ACC112 (cell line): ENCODE measurements around the gene CTXND1.

ENCODE experiments used
- H2AFZ ChIP-seq: fragments of 200-600 bp; sonication (generic); one replicate; pipeline ENCODE4 v1.6.0; 2017; ENCODE audit warnings: antibody characterized with exemption, low read length; ENCODE audit not compliant: unreplicated experiment
- H3K27ac ChIP-seq: fragments of 200-600 bp; sonication (generic); 2 replicates; pipeline ENCODE4 v1.5.1; 2014; ENCODE audit warnings: low read depth, mild to moderate bottlenecking, antibody characterized with exemption, low read length, moderate library complexity
- H3K27me3 ChIP-seq: fragments of 200-600 bp; sonication (generic); 2 replicates; pipeline ENCODE4 v1.6.1; 2014; ENCODE audit warnings: mild to moderate bottlenecking, antibody characterized with exemption, low read length, moderate library complexity, mixed read lengths; ENCODE audit not compliant: insufficient read depth
- H3K36me3 ChIP-seq: fragments of 200-600 bp; sonication (generic); 2 replicates; pipeline ENCODE4 v1.6.1; 2016; ENCODE audit warnings: mild to moderate bottlenecking, antibody characterized with exemption, low read length, moderate library complexity, mixed read lengths; ENCODE audit not compliant: insufficient read depth
- H3K4me1 ChIP-seq: fragments of 200-600 bp; sonication (generic); one replicate; pipeline ENCODE4 v1.6.1; 2016; ENCODE audit warnings: low read length, mixed read lengths; ENCODE audit not compliant: insufficient read depth, unreplicated experiment, control insufficient read depth
- H3K4me3 ChIP-seq: fragments of 200-600 bp; sonication (generic); 2 replicates; pipeline ENCODE4 v1.5.1; 2014; ENCODE audit warnings: mild to moderate bottlenecking, low read depth, low read length
- H3K79me2 ChIP-seq: fragments of 200-600 bp; sonication (generic); one replicate; pipeline ENCODE4 v1.6.0; 2016; ENCODE audit warnings: low read length; ENCODE audit not compliant: control insufficient read depth, unreplicated experiment, insufficient read depth

Gene CTXND1

DNA sequence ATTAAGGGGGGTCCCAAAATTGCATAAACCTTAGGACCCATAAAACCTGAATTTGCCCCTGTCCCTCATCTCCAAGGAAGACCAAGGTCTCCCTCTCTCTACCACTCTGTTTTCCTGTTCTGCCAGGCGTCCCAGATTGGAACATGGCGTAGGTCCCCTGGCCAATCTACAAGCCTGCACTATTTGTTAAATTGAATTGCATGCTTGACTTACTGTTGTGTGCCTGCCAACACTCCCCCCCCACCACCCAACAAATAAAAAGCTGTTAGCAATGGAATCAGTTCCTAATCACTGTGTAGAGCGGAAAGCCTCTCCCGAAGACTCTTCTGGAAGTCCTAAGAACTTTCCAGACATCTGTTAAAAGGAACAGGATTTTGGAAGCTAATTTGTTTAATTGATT, 11.7 kb downstream of the CTXND1 start:
- no peaks in the 10 kb centered on the region for H3K79me2 ChIP-seq
- H3K36me3 ChIP-seq = no peaks in the 10 kb centered on the region
- no peak overlapping the region for H3K27ac ChIP-seq
- no peaks in the 10 kb centered on the region for H3K4me1 ChIP-seq
- H3K4me3 ChIP-seq = no peak overlapping the region
- H3K27me3 ChIP-seq = peaks cover 48% of the 10 kb centered on the region
- no peak overlapping the region for H2AFZ ChIP-seq

GRCh38 chr15:80234883-80235282, 17.1 kb downstream of the CTXND1 start:
- no peaks in the 10 kb centered on the region for H3K4me1 ChIP-seq
- peaks cover 30% of the 10 kb centered on the region for H3K27me3 ChIP-seq
- H3K27ac ChIP-seq = no peak overlapping the region
- no peak overlapping the region for H3K4me3 ChIP-seq
- H2AFZ ChIP-seq = no peak overlapping the region
- H3K79me2 ChIP-seq = no peaks in the 10 kb centered on the region
- H3K36me3 ChIP-seq = no peaks in the 10 kb centered on the region

GRCh38 chr15:80233581-80233980, 18.4 kb downstream of the CTXND1 start:
- no peaks in the 10 kb centered on the region for H3K36me3 ChIP-seq
- H3K4me3 ChIP-seq = no peak overlapping the region

DNA sequence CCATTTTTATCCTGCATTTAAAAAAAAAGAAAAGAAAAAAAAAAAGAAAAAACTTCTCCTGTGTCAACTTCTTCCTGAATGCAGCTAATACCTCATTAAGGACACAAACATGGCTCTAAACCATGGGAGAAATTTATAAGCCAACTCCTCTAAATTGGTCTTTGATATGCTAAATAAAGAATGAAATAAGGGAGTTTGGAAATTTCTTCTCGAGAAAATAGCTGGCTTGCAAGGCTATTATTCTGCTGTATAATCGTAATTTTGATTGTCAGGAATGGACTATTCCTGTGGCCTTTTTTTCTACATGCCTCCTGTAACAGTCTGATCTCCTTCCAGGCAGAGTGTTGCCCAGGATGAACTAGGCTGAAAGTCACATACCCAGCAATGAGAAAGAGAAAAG, 20.6 kb downstream of the CTXND1 start:
- no peaks in the 10 kb centered on the region for H3K79me2 ChIP-seq
- no peak overlapping the region for H3K27ac ChIP-seq

More at GRCh38 chr15:80233581-80233980, 18.4 kb downstream of the CTXND1 start:
- H3K4me1 ChIP-seq = no peaks in the 10 kb centered on the region
- H3K79me2 ChIP-seq = no peaks in the 10 kb centered on the region
- no peak overlapping the region for H2AFZ ChIP-seq
- H3K27ac ChIP-seq = no peak overlapping the region
- H3K27me3 ChIP-seq = peaks cover 30% of the 10 kb centered on the region

DNA sequence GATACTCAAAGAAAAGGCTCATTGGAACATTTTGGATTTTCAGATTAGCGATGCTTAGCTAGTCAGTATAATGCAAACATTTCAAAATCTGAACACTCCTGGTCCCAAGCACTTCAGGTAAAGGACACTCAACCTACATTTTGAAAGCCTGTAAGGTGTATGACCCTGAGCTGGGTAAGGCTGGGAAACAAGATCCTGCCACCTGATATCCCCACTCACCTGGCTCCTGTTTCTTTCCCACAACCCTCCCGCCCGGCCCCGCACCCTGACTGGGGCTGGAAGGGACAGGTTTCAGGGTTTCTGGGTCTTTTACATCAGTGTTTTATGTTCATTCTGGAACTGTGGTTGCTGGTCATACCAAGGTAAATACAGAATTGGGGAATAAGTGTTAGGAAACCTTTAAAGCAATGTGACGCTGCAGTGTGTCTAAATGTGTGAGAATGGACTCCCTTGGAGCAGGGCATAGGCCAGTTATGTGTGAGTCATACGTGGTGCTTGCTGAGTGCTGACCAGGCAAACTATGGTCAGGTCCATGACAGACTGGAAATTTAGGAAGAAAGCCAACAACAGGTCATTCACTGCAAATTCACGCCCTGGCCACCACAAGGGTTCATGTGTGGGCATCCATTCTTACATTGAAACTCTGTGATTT, 22.9 kb downstream of the CTXND1 start:
- H3K79me2 ChIP-seq = no peaks in the 10 kb centered on the region
- H3K4me1 ChIP-seq = no peaks in the 10 kb centered on the region
- no peak overlapping the region for H2AFZ ChIP-seq
- H3K27ac ChIP-seq = no peak overlapping the region
- H3K36me3 ChIP-seq = no peaks in the 10 kb centered on the region
- H3K27me3 ChIP-seq = peaks cover 61% of the 10 kb centered on the region
- no peak overlapping the region for H3K4me3 ChIP-seq

More for the DNA sequence above, 20.6 kb downstream of the CTXND1 start:
- Histone ChIP-seq H3K4me1 (no peaks in the 10 kb centered on the region), H3K4me3 (no peak overlapping the region), H3K36me3 (no peaks in the 10 kb centered on the region), H2AFZ (no peak overlapping the region), H3K27me3 (peaks cover 50% of the 10 kb centered on the region)

DNA sequence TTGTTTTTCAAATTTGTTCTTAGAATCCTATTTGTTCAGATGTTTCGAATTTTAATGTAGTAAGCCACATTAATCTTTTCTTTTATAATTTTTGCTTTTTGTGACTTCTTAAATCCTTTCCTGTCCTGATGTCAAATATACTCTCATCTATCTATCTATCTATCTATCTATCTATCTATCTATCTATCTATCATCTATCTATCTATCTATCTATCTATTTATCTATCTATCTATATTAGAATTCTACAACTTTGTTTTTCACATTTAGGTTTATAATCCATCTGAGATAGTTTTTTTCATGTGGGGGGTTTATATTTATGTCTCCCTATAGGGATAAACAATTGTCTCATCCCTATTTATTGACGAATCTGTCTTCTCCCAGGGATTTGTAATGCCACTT, 32.1 kb downstream of the CTXND1 start:
- H3K4me1 ChIP-seq = no peaks in the 10 kb centered on the region
- H3K4me3 ChIP-seq = no peak overlapping the region
- peaks cover 16% of the 10 kb centered on the region; the same call in 1 of the 2 replicates for H3K27me3 ChIP-seq
- no peaks in the 10 kb centered on the region for H3K36me3 ChIP-seq
- H2AFZ ChIP-seq = no peak overlapping the region
- H3K79me2 ChIP-seq = no peaks in the 10 kb centered on the region
- H3K27ac ChIP-seq = no peak overlapping the region

DNA sequence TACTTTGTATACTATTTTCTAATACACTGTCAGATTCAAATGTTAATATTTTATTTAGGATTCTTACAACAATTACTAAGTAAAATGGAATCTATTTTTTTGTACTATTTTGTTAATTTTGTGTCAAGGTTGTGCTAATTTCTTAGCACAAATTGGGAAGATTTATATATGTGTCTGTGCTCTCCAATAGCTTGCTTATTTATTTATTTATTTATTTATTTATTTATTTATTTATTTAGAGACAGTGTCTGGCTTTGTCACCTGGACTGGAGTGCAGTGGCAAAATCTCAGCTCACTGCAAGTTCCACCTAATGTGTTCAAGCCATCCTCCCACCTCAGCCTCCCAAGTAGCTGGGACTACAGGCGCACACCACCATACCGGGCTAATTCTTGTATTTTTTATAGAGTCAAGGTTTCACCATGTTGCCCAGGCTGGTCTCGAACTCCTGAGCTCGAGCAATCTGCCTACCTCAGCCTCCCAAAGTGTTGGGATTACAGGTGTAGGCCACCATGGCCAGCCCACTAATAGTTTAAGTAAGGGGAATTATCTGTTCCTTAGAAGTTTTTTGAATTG, 34.6 kb downstream of the CTXND1 start:
- no peak overlapping the region for H3K4me3 ChIP-seq
- no peak overlapping the region for H3K27ac ChIP-seq
- no peaks in the 10 kb centered on the region for H3K79me2 ChIP-seq
- no peaks in the 10 kb centered on the region for H3K36me3 ChIP-seq
- peaks cover 37% of the 10 kb centered on the region for H3K27me3 ChIP-seq
- no peak overlapping the region for H2AFZ ChIP-seq
- H3K4me1 ChIP-seq = no peaks in the 10 kb centered on the region

DNA sequence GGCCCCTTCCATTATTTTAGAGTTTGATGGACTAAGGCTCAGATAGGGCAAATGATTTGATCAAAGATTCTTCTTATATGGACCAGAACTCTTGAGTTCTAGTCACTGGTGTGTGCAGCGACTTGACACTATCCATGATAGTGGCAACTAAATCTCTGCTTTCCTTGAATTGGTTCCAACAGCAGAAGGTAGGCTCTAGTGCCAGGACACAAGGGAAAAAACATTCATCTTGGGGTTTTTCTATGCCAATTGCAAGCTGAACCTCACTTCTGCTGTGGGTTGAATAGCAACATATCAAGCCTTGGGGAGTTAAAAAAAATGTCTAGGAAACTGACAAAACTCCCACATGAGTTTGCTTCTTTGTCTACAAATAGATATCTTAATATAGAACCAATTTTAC, 35.1 kb downstream of the CTXND1 start:
- Histone ChIP-seq H3K4me1 (no peaks in the 10 kb centered on the region), H3K36me3 (no peaks in the 10 kb centered on the region), H3K79me2 (no peaks in the 10 kb centered on the region), H3K4me3 (no peak overlapping the region), H2AFZ (no peak overlapping the region), H3K27ac (no peak overlapping the region), H3K27me3 (peaks cover 42% of the 10 kb centered on the region)

DNA sequence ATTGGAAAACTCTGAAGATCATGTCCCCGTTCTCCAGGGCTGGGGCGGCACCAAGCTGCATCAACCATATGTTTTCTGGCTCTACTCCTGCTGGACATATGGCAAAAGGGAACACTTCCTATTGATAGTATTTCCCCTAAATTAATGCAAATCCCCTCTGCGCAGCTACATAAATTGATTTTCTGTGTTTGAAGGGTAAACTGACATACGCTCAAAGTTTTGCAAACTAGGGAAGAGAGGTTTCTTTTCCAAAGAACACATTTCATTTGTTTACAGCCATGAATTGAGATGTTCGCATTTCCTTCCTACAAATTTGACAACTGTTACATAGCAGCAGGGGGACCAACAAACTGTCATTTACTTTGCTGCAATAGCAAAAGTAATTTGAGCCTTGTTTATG, 35.9 kb downstream of the CTXND1 start:
- Histone ChIP-seq H2AFZ (no peak overlapping the region), H3K27ac (no peak overlapping the region), H3K36me3 (no peaks in the 10 kb centered on the region)

GRCh38 chr15:80214910-80215309, 37.1 kb downstream of the CTXND1 start:
- H3K4me1 ChIP-seq = no peaks in the 10 kb centered on the region
- H3K79me2 ChIP-seq = no peaks in the 10 kb centered on the region
- no peak overlapping the region for H2AFZ ChIP-seq
- no peak overlapping the region for H3K4me3 ChIP-seq
- H3K27ac ChIP-seq = no peak overlapping the region
- H3K27me3 ChIP-seq = peaks cover 52% of the 10 kb centered on the region
- no peaks in the 10 kb centered on the region for H3K36me3 ChIP-seq

More for the DNA sequence above, 35.9 kb downstream of the CTXND1 start:
- Histone ChIP-seq H3K79me2 (no peaks in the 10 kb centered on the region), H3K4me1 (no peaks in the 10 kb centered on the region), H3K4me3 (no peak overlapping the region), H3K27me3 (peaks cover 42% of the 10 kb centered on the region)

DNA sequence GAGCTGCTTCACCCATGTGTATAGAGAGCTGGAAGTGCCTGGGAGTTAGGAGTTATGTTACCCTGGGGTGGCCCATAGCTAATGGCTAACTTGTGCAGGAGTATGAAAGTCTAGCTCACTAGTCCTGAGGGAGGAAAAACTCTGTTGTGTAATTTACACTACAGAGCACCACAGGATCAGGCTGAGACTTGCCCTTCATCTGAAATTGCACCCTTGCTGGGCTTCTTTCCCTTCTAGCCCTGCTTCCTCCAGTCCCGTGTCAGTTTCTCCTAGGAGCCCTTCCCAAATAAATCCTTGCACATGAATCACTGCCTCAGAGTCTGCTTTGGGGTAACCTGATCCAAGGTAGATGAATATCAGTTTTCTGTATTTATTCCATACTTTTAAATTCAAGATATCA, 40.0 kb downstream of the CTXND1 start:
- H3K36me3 ChIP-seq = no peaks in the 10 kb centered on the region
- no peaks in the 10 kb centered on the region for H3K4me1 ChIP-seq
- no peak overlapping the region for H3K27ac ChIP-seq
- H3K4me3 ChIP-seq = no peak overlapping the region
- no peaks in the 10 kb centered on the region for H3K79me2 ChIP-seq
- H3K27me3 ChIP-seq = peaks cover 75% of the 10 kb centered on the region
- no peak overlapping the region for H2AFZ ChIP-seq
